ENCODE results near the gene HNRNPA1.
"Not testable (repeated sequence)": the region's sequence is repeated elsewhere in the genome, so short reads cannot be mapped to it uniquely, and the experiment has no call there.

Gene HNRNPA1

DNA sequence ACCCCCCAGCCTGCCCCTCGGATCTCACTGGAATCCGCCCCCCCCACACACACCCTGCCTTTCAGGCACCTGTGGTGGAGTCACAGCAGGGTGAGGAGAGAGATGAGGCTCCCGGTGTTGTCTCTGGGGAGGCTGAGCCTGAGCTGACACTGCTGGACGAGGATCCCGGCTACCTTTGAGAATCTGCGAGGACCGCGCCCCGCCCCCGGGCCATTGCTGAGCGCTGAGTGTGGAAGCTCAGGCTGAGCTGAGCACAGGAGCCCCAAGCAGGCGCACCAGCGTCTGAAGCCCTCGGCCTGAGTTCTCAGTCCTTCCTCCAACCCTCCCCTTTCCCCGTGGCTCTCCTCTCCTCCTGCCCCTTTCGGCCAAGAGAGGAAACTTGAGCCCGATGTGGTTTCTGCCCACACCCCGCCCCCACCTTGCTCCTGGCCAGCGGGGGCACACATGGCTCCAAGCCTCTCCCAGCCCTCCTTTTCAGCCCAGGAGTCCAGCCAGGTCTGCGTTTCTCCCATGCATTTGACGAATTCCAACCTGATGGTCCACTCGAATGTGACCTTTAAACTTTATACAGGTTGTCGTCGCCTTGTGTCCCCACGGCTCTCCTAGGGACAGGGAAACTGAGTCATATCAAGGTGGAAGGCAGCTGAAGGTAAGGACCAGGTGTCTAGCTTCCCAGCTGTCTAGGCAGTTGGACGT, 20.4 kb downstream of the HNRNPA1 start, which contains the start of gene NFE2:
Gene NFE2, minus strand, starts transcription at position 284 of the 696 bp plus-strand sequence. CDS start 5,767 bp downstream, outside the sequence.
- H3K27ac ChIP-seq = no peak within 1 kb of the TSS
- TF ChIP-seq, protein P1, sequence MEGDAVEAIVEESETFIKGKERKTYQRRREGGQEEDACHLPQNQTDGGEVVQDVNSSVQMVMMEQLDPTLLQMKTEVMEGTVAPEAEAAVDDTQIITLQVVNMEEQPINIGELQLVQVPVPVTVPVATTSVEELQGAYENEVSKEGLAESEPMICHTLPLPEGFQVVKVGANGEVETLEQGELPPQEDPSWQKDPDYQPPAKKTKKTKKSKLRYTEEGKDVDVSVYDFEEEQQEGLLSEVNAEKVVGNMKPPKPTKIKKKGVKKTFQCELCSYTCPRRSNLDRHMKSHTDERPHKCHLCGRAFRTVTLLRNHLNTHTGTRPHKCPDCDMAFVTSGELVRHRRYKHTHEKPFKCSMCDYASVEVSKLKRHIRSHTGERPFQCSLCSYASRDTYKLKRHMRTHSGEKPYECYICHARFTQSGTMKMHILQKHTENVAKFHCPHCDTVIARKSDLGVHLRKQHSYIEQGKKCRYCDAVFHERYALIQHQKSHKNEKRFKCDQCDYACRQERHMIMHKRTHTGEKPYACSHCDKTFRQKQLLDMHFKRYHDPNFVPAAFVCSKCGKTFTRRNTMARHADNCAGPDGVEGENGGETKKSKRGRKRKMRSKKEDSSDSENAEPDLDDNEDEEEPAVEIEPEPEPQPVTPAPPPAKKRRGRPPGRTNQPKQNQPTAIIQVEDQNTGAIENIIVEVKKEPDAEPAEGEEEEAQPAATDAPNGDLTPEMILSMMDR (conservative IDR thresholded peaks at IDR 0.05) = no peak
- no peak for TF ChIP-seq ZFX (IDR thresholded peaks at IDR 0.05)

DNA sequence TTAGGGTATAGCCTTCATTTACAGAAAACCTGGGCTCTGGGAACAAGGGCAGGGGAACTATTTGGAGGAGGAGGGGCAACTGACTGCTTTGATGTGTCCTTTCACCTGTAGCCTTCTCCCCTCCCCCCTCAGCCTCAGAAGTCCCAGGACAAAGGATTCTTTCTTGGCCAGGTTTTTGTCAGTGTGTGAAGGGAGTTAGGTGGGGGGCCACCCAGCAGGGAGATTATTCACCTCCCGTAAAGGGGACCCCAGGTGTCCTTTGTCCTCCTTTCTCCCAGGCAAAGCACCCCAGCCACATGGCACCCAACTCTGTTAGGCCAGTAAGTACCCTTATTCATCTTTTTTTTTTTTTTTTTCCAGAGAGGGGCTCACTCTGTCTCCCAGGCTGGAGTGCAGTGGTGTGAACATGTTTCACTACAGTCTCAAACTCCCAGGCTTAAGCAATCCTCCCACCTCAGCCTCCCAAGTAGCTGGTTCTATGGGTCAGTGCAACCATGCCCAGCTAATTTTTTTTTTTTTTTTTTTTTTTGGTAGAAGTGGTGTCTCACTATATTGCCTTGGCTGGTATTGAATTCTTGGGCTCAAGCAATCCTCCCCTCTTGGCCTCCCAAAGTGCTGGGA, 21.0 kb downstream of the HNRNPA1 start:
- no peak overlapping the region for H3K27ac ChIP-seq
- TF ChIP-seq, protein P1 (conservative IDR thresholded peaks at IDR 0.05) = no peak
- TF ChIP-seq ZFX (IDR thresholded peaks at IDR 0.05) = no peak

DNA sequence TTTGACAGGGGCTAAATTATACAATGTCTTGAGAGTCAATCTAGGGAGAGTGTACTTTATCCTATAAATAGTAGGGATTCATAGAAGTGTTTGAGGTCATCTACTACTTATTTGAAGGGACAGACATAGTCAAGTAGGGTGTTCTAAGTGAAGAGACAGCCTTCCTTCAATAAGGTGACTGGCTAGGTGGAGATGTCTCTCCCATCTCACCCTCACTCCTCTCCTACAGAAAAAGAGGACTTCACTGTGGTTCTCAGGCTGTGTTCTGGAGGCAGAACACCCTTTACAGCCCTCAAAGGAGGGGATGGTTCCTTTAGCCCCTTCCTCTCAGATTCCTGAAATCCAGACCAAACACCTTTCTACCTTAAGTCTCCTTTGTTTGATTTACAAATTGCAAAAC, 23.1 kb downstream of the HNRNPA1 start:
- H3K27ac ChIP-seq = no peak overlapping the region
- no peak for TF ChIP-seq ZFX (IDR thresholded peaks at IDR 0.05)
- TF ChIP-seq, protein P1 (conservative IDR thresholded peaks at IDR 0.05) = no peak

DNA sequence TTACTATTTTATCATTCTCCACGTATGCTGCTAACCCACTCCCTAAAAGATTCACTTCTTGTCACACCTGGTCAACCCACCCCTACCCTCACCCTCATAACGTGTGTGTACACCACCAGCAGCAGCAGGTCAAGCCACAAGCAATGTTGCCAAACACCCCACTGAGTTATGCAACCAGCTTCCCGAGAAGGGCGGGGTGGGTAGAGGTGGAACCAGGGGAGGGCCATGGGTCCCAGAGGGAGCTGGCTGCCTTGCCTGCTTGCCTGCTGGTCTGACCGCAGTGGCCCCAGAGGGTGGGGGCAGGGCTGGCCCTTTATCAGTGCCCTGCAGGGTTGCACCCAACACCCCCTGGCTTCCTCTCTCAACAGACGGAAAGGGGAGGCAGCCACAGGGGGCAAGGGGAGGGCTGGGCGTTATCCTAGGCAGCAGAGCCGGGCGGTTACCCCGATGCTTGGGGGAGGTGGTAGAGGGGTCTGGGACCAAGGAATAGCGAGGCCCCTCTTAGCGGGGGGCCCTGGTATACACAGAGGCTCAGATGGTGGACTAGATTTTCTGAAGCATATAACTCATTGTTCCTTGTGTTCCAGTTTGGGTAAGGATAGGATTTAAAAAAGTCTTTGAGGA, 23.8 kb downstream of the HNRNPA1 start:
- TF ChIP-seq, protein P1 (conservative IDR thresholded peaks at IDR 0.05) = no peak
- TF ChIP-seq ZFX (IDR thresholded peaks at IDR 0.05) = no peak
- no peak overlapping the region for H3K27ac ChIP-seq

DNA sequence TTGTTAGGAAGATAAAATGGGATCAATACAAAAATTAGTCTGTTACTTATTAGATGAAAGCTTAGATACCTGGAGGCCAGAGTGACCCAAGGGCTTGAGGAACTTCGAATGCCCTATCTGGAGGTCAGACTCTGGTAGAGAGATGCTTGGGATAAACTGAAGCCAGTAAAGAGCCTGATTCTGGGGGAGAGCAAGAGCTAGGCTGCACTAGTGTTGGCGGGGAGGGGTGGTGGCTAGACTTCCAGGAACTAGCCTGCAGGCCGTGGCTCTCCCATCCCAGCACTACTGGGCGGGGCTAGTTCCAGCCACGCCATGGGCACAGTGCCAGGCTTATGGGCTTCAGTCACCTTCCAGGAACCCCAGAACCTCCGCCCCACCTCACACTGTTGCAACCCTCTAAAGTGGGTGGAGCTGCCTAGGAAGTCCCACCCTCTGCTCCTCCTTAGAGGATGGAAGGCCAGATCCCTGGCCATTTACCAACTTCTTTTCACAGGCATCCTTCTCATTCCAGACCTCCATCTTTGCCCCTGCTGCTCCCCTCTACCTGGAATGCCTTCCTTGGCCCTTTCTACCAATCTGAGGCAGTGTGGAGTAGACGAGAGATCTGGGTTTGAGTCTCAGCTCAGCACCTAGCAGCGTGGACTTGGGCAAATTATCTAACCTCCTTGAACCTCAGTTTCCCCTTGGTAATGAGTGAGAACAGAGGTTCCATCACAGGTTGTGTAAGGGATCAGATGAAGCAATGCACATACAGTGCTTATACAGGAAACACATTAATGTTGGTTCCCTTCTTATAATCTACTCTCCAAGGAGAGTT, 26.6 kb downstream of the HNRNPA1 start:
- TF ChIP-seq, protein P1 (conservative IDR thresholded peaks at IDR 0.05) = no peak
- H3K27ac ChIP-seq = no peak overlapping the region

DNA sequence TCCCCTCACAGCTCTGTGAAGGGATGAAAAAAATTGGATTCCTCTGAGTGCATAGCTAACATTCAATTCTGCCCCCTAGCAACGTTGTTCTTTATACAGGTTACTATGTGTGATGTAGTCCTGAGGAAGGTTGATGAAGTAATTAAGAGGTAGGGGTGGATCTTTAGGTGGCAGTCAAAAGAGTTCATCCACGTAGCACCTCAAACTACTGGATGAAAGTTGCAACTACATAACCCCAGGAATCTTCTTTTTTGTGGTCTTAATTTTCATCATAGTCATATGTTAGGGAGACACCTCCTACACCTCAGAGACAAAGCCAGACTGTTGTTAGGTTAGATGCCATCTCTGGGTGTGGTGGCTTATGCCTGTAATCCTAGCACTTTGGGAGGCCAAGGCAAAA, 30.5 kb downstream of the HNRNPA1 start:
- no peak overlapping the region for H3K27ac ChIP-seq
- no peak for TF ChIP-seq ZFX (IDR thresholded peaks at IDR 0.05)
- TF ChIP-seq, protein P1 (conservative IDR thresholded peaks at IDR 0.05) = no peak

DNA sequence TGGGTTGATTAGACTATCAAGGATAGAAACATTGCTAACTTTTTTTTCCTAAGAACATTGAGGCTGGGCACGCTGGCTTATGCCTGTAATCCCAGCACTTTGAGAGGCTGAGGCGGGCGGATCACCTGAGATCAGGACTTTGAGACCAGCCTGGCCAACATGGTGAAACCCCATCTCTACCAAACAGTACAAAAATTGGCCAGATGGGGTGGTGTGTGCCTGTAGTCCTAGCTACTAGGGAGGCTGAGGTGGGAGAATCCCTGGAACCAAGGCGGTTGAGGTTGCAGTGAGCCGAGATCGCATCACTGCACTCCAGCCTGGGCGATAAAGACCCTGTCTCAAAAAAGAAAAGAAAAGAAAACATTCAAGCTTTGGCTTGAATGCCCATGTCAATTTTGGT, 31.8 kb downstream of the HNRNPA1 start:
- H3K27ac ChIP-seq = not testable (repeated sequence)
